ENCODE measurements around the gene TRIM37.

Gene TRIM37

DNA sequence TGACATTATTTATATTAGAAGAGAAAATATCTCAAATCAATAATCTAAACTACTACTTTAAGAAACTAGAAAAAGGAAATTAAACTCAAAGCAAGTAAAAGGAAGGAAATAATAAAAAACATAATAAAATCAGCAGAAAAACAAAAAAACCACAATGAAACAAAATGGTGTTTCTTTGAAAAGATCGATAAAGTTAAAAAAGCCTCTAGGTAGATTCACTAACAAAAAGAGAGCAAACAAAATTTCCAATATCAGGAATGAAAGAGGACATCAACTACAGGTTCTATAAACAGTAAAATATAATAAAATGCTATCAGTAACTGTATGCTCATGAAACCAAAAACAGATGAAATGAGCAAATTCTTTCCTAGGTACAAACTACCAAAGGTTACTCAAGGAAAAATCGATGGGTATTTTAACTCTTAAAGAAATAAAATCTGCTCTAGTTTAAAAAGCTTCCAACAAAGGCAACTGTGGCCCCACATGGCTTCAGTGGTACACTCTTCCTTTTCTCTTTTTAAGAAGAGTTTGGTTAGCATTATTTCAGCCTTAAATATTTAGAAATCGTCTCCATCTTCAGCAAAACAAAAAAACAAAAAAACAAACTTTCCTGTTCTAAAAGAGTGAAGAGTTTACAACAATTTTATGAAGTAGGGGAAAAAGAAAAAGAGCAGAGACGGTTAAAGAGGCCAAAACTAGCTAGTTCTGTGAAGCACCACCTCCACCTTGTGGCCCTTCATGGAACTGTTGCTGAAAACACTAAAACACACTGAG, 102.2 kb downstream of the TRIM37 start:
- DNase-seq = peak; percentile 65
- Histone ChIP-seq H4K20me1 (ENCODE audit: insufficient read depth, low read length) (no peaks in the 10 kb centered on the region), H3K9me3 (ENCODE audit: insufficient read depth, low read length, severe bottlenecking) (no peaks in the 10 kb centered on the region), H2AFZ (ENCODE audit: low read depth, low read length) (no peak overlapping the region), H3K4me1 (ENCODE audit: insufficient read depth, low read length) (no peaks in the 10 kb centered on the region), H3K4me2 (ENCODE audit: insufficient read depth, low read length) (no peak overlapping the region), H3K79me2 (ENCODE audit: insufficient read depth, low read length) (no peaks in the 10 kb centered on the region), H3K9ac (ENCODE audit: low read depth, low read length) (no peak overlapping the region), H3K36me3 (ENCODE audit: insufficient read depth, low read length) (peaks cover 46% of the 10 kb centered on the region), H3K27ac (ENCODE audit: low read length) (no peak overlapping the region), H3K4me3 (ENCODE audit: low read depth in 1 of 2, low read length in 2 of 2) (no peak overlapping the region), H3K27me3 (ENCODE audit: insufficient read depth, low read length, poor library complexity) (no peaks in the 10 kb centered on the region)
- no peak for TF ChIP-seq EZH2 (IDR thresholded peaks at IDR 0.05; ENCODE audit: borderline replicate concordance, low read depth, low read length, severe bottlenecking)
- TF ChIP-seq, protein P1, sequence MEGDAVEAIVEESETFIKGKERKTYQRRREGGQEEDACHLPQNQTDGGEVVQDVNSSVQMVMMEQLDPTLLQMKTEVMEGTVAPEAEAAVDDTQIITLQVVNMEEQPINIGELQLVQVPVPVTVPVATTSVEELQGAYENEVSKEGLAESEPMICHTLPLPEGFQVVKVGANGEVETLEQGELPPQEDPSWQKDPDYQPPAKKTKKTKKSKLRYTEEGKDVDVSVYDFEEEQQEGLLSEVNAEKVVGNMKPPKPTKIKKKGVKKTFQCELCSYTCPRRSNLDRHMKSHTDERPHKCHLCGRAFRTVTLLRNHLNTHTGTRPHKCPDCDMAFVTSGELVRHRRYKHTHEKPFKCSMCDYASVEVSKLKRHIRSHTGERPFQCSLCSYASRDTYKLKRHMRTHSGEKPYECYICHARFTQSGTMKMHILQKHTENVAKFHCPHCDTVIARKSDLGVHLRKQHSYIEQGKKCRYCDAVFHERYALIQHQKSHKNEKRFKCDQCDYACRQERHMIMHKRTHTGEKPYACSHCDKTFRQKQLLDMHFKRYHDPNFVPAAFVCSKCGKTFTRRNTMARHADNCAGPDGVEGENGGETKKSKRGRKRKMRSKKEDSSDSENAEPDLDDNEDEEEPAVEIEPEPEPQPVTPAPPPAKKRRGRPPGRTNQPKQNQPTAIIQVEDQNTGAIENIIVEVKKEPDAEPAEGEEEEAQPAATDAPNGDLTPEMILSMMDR (IDR thresholded peaks at IDR 0.05; ENCODE audit: borderline replicate concordance, extremely low read depth, low read length, poor library complexity, severe bottlenecking) = peak; percentile 92
- peak; percentile 85 for ATAC-seq (ENCODE audit: insufficient read depth, low read depth)

DNA sequence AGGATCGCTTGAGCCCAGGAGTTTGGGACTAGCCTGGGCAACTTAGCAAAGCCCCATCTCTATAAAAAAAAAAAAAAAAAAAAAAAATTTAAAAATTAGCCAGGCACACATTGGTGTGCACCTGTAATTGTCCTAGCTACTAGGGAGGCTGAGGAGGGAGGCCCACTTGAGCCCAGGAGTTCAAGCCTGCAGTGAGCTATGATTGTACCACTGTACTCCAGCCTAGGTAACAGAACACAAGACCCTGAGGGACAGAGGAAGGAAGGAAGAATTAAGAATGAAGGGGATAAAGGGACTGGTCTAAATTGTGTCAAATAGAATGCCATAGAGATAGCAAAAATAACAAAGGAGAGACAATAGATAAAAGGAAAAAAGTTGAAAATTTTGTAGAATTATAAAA, 102.8 kb downstream of the TRIM37 start:
- Histone ChIP-seq H3K4me2 (ENCODE audit: insufficient read depth, low read length) (no peak overlapping the region), H3K4me1 (ENCODE audit: insufficient read depth, low read length) (no peaks in the 10 kb centered on the region), H3K9ac (ENCODE audit: low read depth, low read length) (no peak overlapping the region), H3K4me3 (ENCODE audit: low read depth in 1 of 2, low read length in 2 of 2) (no peak overlapping the region), H3K79me2 (ENCODE audit: insufficient read depth, low read length) (no peaks in the 10 kb centered on the region), H3K9me3 (ENCODE audit: insufficient read depth, low read length, severe bottlenecking) (no peaks in the 10 kb centered on the region), H2AFZ (ENCODE audit: low read depth, low read length) (no peak overlapping the region), H4K20me1 (ENCODE audit: insufficient read depth, low read length) (no peaks in the 10 kb centered on the region), H3K27ac (ENCODE audit: low read length) (no peak overlapping the region), H3K36me3 (ENCODE audit: insufficient read depth, low read length) (peaks cover 50% of the 10 kb centered on the region), H3K27me3 (ENCODE audit: insufficient read depth, low read length, poor library complexity) (no peaks in the 10 kb centered on the region)
- DNase-seq (no peak), ATAC-seq (ENCODE audit: insufficient read depth, low read depth) (no peak)
- no peak for TF ChIP-seq EZH2 (IDR thresholded peaks at IDR 0.05; ENCODE audit: borderline replicate concordance, low read depth, low read length, severe bottlenecking)
- TF ChIP-seq, protein P1 (IDR thresholded peaks at IDR 0.05; ENCODE audit: borderline replicate concordance, extremely low read depth, low read length, poor library complexity, severe bottlenecking) = no peak

- no peak for ATAC-seq (ENCODE audit: insufficient read depth, low read depth)
- H3K27ac ChIP-seq (ENCODE audit: low read length) = no peak overlapping the region
- no peak for TF ChIP-seq EZH2 (IDR thresholded peaks at IDR 0.05; ENCODE audit: borderline replicate concordance, low read depth, low read length, severe bottlenecking)
- TF ChIP-seq, protein P1 (IDR thresholded peaks at IDR 0.05; ENCODE audit: borderline replicate concordance, extremely low read depth, low read length, poor library complexity, severe bottlenecking) = no peak
Measured at GRCh38 chr17:59002848-59003247, 103.8 kb downstream of the TRIM37 start.

More at GRCh38 chr17:59002848-59003247, 103.8 kb downstream of the TRIM37 start:
- Histone ChIP-seq H3K79me2 (ENCODE audit: insufficient read depth, low read length) (no peaks in the 10 kb centered on the region), H3K4me3 (ENCODE audit: low read depth in 1 of 2, low read length in 2 of 2) (no peak overlapping the region), H2AFZ (ENCODE audit: low read depth, low read length) (no peak overlapping the region), H3K9me3 (ENCODE audit: insufficient read depth, low read length, severe bottlenecking) (no peaks in the 10 kb centered on the region), H3K4me1 (ENCODE audit: insufficient read depth, low read length) (no peaks in the 10 kb centered on the region), H3K27me3 (ENCODE audit: insufficient read depth, low read length, poor library complexity) (no peaks in the 10 kb centered on the region), H3K36me3 (ENCODE audit: insufficient read depth, low read length) (peaks cover 57% of the 10 kb centered on the region), H4K20me1 (ENCODE audit: insufficient read depth, low read length) (no peaks in the 10 kb centered on the region), H3K9ac (ENCODE audit: low read depth, low read length) (no peak overlapping the region), H3K4me2 (ENCODE audit: insufficient read depth, low read length) (no peak overlapping the region)
- DNase-seq = no peak

All from DND-41 (cell line).